Measurements from ENCODE around the gene SLC22A8. TPM values are rescaled to one million over a fixed set of nuclear protein-coding genes. Genes with fewer than 3 reads are reported as not detected.
A peak's percentile ranks its signal among the peaks of the same experiment; 100 is the strongest.
"Not testable (repeated sequence)": the region's sequence is repeated elsewhere in the genome, so short reads cannot be mapped to it uniquely, and the experiment has no call there.

The SLC22A8 gene, protein sequence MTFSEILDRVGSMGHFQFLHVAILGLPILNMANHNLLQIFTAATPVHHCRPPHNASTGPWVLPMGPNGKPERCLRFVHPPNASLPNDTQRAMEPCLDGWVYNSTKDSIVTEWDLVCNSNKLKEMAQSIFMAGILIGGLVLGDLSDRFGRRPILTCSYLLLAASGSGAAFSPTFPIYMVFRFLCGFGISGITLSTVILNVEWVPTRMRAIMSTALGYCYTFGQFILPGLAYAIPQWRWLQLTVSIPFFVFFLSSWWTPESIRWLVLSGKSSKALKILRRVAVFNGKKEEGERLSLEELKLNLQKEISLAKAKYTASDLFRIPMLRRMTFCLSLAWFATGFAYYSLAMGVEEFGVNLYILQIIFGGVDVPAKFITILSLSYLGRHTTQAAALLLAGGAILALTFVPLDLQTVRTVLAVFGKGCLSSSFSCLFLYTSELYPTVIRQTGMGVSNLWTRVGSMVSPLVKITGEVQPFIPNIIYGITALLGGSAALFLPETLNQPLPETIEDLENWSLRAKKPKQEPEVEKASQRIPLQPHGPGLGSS
- not detected for total RNA-seq

GRCh38 chr11:63015521-63016215, at the start of gene SLC22A8:
TSS of gene SLC22A8 (minus strand) at chr11:63015841. CDS start at chr11:63014958, 883 bp downstream.
- H3K4me3 ChIP-seq, result no peak within 1 kb of the TSS
- DNase-seq (ENCODE audit: low spot score in 2 of 2), result no peak
- TF ChIP-seq EP300 (IDR thresholded peaks at IDR 0.05), result no peak
- TF ChIP-seq, protein P1, sequence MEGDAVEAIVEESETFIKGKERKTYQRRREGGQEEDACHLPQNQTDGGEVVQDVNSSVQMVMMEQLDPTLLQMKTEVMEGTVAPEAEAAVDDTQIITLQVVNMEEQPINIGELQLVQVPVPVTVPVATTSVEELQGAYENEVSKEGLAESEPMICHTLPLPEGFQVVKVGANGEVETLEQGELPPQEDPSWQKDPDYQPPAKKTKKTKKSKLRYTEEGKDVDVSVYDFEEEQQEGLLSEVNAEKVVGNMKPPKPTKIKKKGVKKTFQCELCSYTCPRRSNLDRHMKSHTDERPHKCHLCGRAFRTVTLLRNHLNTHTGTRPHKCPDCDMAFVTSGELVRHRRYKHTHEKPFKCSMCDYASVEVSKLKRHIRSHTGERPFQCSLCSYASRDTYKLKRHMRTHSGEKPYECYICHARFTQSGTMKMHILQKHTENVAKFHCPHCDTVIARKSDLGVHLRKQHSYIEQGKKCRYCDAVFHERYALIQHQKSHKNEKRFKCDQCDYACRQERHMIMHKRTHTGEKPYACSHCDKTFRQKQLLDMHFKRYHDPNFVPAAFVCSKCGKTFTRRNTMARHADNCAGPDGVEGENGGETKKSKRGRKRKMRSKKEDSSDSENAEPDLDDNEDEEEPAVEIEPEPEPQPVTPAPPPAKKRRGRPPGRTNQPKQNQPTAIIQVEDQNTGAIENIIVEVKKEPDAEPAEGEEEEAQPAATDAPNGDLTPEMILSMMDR (IDR thresholded peaks at IDR 0.05), result no peak
- TF ChIP-seq POLR2A (IDR thresholded peaks at IDR 0.05), result no peak
- H3K9me3 ChIP-seq, result no peaks in the 10 kb centered on the region
- peaks cover 0 to 6% of the 10 kb centered on the region in 2 donors for H3K27me3 ChIP-seq
- no peaks in the 10 kb centered on the region for H3K36me3 ChIP-seq
- no peaks in the 10 kb centered on the region for H3K4me1 ChIP-seq
- WGBS, 2 donors, result 35 to 45% methylated on average over 13 to 15 of the region's 18 CpGs
- H3K27ac ChIP-seq, result no peak within 1 kb of the TSS

DNA sequence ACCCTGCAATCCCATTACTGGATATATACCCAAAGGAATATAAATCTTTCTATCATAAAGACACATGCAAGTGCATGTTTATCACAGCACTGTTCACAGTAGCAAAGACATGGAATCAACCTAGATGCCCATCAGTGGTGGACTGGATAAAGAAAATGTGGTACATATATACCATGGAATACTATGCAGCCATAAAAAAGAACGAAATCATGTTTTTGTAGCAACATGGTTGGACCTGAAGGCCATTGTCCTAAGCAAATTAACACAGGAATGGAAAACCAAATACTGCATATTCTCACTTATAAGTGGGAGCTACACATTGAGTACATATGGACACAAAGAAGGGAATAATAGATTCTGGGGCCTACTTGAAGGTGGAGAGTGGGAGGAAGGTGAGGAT, 30.6 kb upstream of the SLC22A8 start:
- not testable (repeated sequence) for H3K27ac ChIP-seq; H3K4me1 ChIP-seq; H3K27me3 ChIP-seq; DNase-seq (ENCODE audit: low spot score in 2 of 2); H3K36me3 ChIP-seq; H3K4me3 ChIP-seq
- WGBS, 2 donors, result 55 to 58% methylated on average over 1 of the region's 1 CpG
- H3K9me3 ChIP-seq, result peaks cover 0 to 28% (median 0%) of the 10 kb centered on the region in 4 donors

DNA sequence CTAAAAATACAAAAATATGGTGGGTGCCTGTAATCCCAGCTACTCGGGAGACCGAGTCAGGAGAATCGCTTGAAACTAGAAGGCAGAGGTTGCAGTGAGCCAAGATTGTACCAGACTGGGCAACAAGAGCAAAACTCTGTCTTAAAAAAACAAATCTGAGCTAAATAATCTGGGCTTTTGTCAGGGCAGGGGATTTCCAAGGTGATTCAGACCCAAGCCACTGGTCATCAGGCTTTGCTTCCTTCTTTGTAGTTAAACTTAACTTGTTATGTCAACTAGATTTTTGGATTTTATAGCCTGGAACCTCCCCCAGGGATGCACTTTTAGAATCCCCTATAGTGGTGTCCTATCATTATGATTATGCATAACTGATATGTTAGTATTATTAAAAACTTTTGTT, 27.0 kb upstream of the SLC22A8 start:
- TF ChIP-seq EP300 (IDR thresholded peaks at IDR 0.05) (no peak), POLR2A (IDR thresholded peaks at IDR 0.05) (no peak)
- TF ChIP-seq, protein P1 (IDR thresholded peaks at IDR 0.05), result no peak
- Histone ChIP-seq H3K9me3 (peaks cover 0 to 13% (median 0%) of the 10 kb centered on the region in 4 donors), H3K36me3 (no peaks in the 10 kb centered on the region), H3K27me3 (no peaks in the 10 kb centered on the region), H3K4me1 (no peaks in the 10 kb centered on the region), H3K27ac (no peak overlapping the region), H3K4me3 (no peak overlapping the region)
- 89 to 95% methylated on average over 3 of the region's 3 CpGs for WGBS, 2 donors
- no peak for DNase-seq (ENCODE audit: low spot score in 2 of 2)

- no peaks in the 10 kb centered on the region for H3K27me3 ChIP-seq
- H3K4me1 ChIP-seq, result no peaks in the 10 kb centered on the region
- H3K27ac ChIP-seq, result no peak overlapping the region
- peaks cover 0 to 6% (median 0%) of the 10 kb centered on the region in 4 donors for H3K9me3 ChIP-seq
- 97 to 98% methylated on average over 4 of the region's 4 CpGs for WGBS, 2 donors
- H3K4me3 ChIP-seq, result no peak overlapping the region
- TF ChIP-seq EP300 (IDR thresholded peaks at IDR 0.05) (no peak), POLR2A (IDR thresholded peaks at IDR 0.05) (no peak)
- TF ChIP-seq, protein P1 (IDR thresholded peaks at IDR 0.05), result no peak
- no peak for DNase-seq (ENCODE audit: low spot score in 2 of 2)
- no peaks in the 10 kb centered on the region for H3K36me3 ChIP-seq
Measured at GRCh38 chr11:63032457-63032856, 16.8 kb upstream of the SLC22A8 start.

DNA sequence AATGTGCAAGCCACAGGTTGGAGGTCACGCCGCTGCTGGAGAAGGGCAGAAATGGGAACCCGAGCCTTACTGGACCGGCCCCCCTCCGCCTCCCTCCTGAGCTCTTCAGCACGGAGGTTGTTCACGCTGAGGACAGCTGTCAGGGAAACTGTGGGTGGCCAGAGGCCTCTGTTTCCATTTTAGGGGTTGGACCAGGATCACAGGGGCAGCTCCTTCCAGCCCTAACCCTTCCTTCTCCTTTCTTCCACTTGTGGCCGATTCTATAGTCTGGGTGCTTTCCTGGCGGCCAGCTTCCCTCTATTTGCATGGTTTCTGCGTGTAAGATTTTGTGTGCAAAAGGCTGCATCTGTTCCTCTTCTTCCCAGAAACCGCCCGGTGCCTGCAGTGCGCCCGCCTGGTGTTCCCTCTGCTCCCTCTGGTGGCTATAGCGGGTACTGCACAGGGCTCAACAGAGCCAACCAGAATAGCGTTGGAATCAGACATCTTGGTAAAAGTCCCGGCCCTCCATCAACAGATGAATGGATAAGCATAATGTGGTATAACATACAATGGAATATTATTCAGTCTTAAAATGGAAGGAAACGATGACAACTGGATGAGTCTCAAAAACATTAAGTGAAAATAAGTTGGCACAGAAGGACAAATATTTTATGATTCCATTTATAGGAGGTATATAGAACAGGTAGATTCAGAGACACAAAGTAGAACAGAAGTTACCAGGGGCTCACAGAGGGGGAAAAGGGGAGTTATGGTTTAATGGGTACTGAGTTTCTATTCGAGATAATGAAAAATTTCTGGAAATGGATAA, 8.4 kb upstream of the SLC22A8 start:
- peaks cover 0 to 10% (median 4%) of the 10 kb centered on the region in 4 donors for H3K4me1 ChIP-seq
- peak; percentile 92 to 99 for DNase-seq (ENCODE audit: low spot score in 2 of 2)
- TF ChIP-seq POLR2A (IDR thresholded peaks at IDR 0.05), result no peak
- TF ChIP-seq, protein P1 (IDR thresholded peaks at IDR 0.05), result peak; percentile 96 to 100 (median 99)
- H3K9me3 ChIP-seq, result no peaks in the 10 kb centered on the region
- no peak overlapping the region for H3K27ac ChIP-seq
- no peak overlapping the region for H3K4me3 ChIP-seq
- H3K36me3 ChIP-seq, result no peaks in the 10 kb centered on the region
- no peaks in the 10 kb centered on the region for H3K27me3 ChIP-seq
- WGBS, 2 donors, result 9 to 10% methylated on average over 19 of the region's 19 CpGs

Measured in tibial nerve (tissue), 4 donors.